GM06990 (cell line): Measurements from ENCODE around the gene CMAS.
"Not testable (repeated sequence)": the region's sequence is repeated elsewhere in the genome, so short reads cannot be mapped to it uniquely, and the experiment has no call there.

Experiments used
- DNase-seq: peaks from one replicate; pipeline ENCODE4 v3.0.0-alpha.2; 2011; ENCODE audit not compliant: insufficient read length; ENCODE audit errors: extremely low read depth
- H3K27me3 ChIP-seq: replicated peaks from 2 replicates; pipeline ENCODE4 v1.6.0; 2011; ENCODE audit warnings: low read length; ENCODE audit not compliant: control insufficient read depth, insufficient read depth
- H3K36me3 ChIP-seq: 2 replicates; pipeline ENCODE4 v1.5.1; 2011; ENCODE audit warnings: low read length; ENCODE audit not compliant: control insufficient read depth, insufficient read depth
- H3K4me3 ChIP-seq: replicated peaks from 2 replicates; pipeline ENCODE4 v1.5.1; 2011; ENCODE audit warnings: low read depth, mild to moderate bottlenecking, control low read depth, low read length
- CTCF ChIP-seq: IDR thresholded peaks from 2 replicates; pipeline ENCODE4 v1.5.1; 2011; ENCODE audit warnings: low read length, control low read depth, mild to moderate bottlenecking, inconsistent platforms; ENCODE audit not compliant: insufficient read depth, poor library complexity, severe bottlenecking

CMAS gene

GRCh38 chr12:22048351-22049041 is 2.5 kb downstream of the CMAS start:
- DNase-seq, result no peak
- H3K36me3 ChIP-seq, result no peaks in the 10 kb centered on the region
- H3K4me3 ChIP-seq, result no peak overlapping the region
- TF ChIP-seq CTCF, result no peak
- no peaks in the 10 kb centered on the region for H3K27me3 ChIP-seq

- Histone ChIP-seq H3K27me3 (no peaks in the 10 kb centered on the region), H3K4me3 (no peak overlapping the region), H3K36me3 (no peaks in the 10 kb centered on the region)
- DNase-seq, result no peak
- no peak for TF ChIP-seq CTCF
Observed at GRCh38 chr12:22050078-22050477, 4.1 kb downstream of the CMAS start.

DNA sequence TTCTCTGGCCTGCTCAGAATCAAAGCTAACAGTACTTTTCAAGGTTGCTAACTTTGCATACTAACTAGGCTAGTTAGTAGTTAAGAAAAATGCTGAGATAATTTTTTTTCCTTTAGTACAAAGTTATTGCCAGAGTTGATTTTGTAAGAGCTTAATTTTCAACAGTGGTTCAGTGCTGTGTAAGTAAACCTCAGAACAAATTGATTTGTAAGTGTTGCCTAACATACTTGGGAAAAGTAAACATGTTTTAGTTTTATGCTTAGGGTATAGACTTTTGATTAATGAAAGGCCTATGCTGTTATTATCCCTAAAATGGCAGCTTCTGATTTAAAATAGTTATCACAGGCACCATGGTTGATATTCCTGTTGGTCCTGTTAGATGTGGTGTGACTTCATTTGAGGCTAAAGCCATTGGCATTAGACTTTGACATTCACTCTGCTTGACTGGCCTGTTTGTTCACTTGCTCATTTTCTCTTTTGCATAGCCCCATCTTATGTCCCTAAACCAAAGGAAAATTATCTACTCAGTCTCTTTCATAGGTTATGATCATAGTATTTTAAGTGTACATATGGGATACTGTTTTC is 5.2 kb downstream of the CMAS start:
- DNase-seq, result no peak
- no peaks in the 10 kb centered on the region for H3K27me3 ChIP-seq
- no peak overlapping the region for H3K4me3 ChIP-seq
- no peak for TF ChIP-seq CTCF
- no peaks in the 10 kb centered on the region; the same call in 1 of the 2 replicates for H3K36me3 ChIP-seq

GRCh38 chr12:22052994-22053393 is 7.0 kb downstream of the CMAS start:
- H3K27me3 ChIP-seq, H3K4me3 ChIP-seq, H3K36me3 ChIP-seq, DNase-seq: not testable (repeated sequence)

- no peak for TF ChIP-seq CTCF
- no peak overlapping the region for H3K4me3 ChIP-seq
- no peak for DNase-seq
- no peaks in the 10 kb centered on the region for H3K27me3 ChIP-seq
- no peaks in the 10 kb centered on the region; the same call in 1 of the 2 replicates for H3K36me3 ChIP-seq
Observed at GRCh38 chr12:22054155-22054554, 8.1 kb downstream of the CMAS start.

- TF ChIP-seq CTCF, result no peak
- Histone ChIP-seq H3K4me3 (no peak overlapping the region), H3K36me3 (no peaks in the 10 kb centered on the region; the same call in 1 of the 2 replicates), H3K27me3 (no peaks in the 10 kb centered on the region)
- no peak for DNase-seq
Observed at GRCh38 chr12:22056607-22057006, 10.6 kb downstream of the CMAS start.
